ENCODE results near the gene OAF. TPM values are rescaled to one million over a fixed set of nuclear protein-coding genes. Genes with fewer than 3 reads are reported as not detected.
"Not testable (repeated sequence)": the region's sequence is repeated elsewhere in the genome, so short reads cannot be mapped to it uniquely, and the experiment has no call there.

OAF gene
- polyA plus RNA-seq, 3 donors: 27.4 to 33.5 (median 30.0) TPM

DNA sequence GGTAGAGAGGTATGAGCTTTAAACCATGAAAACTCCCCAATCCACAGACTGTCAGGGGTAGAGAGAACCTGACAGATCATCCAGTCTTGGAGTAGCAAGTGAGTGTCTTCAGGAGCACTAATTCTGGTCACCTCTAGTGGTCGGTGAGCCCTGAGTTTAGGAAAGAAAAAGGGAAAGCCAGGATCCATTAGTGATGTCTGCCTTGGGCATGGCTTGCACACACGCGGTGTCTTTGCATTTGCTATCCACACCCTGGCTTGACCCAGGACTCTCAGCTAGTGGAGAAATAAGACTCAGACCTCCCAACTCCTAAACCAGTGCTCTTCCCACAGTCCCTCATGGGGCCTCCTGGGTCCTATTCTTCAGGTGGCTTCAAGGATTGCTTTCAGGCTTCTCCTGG, 48.4 kb downstream of the OAF start:
- no peak for DNase-seq (ENCODE audit: low read depth in 3 of 3, low spot score in 2 of 3)

DNA sequence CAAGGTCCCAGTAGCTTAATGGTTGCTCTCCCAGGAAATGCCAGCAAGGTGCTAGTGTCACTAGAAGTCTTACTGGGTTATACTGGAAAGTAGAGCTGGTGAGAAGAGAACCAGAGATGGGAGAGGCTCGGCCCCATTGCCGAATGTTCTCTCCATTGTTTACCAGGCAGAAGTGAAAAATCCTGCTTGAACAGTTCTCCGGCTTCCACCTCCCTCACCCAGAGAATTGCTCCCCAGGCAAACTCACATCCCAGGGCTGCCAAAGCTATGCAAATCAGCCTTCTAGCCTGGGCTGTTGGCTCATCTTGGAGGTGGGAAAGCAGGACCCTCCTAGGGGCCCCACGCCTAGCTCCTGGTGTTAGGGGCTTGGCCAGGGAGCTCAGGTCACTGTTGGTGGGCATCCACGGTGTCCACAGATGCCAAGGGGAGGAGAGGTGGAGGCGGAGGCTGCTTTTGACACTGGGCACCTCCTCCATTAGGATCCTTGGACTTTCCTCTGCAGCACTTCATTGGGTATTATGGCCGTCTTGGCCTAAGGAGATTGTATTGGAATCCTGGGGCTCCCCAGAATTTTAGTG, 49.2 kb downstream of the OAF start:
- no peak for DNase-seq (ENCODE audit: low read depth in 3 of 3, low spot score in 2 of 3)

DNA sequence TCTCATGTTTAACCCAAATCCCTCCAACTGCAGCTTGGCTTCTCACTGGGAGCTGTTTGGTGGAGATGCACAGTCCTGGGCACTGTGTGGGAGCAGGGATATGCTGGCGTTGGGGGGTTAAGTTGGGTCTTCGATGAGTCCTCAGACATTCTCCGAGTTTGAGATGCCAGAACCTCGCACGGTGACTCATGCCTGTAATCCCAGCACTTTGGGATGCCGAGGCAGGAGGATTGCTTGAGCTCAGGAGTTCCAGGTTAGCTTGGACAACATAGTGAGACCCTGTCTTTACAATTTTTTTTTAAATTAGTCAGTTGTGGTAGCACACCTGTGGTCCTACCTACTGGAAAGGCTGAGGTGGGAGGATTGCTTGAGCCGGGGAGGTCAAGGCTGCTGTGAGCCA, 49.8 kb downstream of the OAF start:
- no peak for DNase-seq (ENCODE audit: low read depth in 3 of 3, low spot score in 2 of 3)

DNA sequence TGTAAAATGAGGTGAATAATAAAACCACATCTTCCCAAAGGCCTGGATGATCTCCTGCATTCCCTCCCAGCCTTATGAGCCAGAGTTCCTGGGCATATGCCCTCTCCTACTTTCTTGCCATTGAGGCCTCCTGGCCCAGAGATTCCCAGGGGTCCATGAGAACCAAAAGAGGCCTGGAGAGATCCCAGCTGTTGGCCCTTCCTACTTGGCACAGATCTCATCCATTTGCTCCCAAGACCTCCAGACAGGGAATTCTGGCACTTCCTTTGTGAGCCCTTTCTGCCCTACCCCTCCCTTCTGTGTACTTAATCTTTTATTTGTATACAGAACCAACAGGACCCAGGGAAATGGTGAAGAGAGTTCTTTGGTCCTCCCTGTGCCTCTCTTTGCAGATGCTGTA, 50.5 kb downstream of the OAF start:
- DNase-seq (ENCODE audit: low read depth in 3 of 3, low spot score in 2 of 3): no peak

DNA sequence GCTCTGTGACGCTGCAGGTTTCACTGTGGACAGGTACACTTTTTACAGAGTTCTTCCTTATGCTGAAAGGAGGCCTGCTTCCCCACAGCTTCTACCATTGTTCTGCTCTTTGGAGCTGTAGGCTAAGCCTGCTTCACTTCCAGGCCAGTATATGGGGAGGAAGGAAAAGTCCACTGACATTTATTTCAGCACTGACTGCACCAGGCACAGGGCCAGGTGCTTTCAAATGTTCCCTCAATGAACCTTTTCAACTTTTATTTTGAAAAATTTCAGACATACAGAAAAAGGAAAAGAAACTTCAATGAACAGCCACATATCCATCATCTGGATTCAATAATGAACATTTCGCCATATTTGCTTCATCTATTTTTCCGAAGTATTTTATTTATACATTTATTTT, 51.1 kb downstream of the OAF start:
- no peak for DNase-seq (ENCODE audit: low read depth in 3 of 3, low spot score in 2 of 3)

DNA sequence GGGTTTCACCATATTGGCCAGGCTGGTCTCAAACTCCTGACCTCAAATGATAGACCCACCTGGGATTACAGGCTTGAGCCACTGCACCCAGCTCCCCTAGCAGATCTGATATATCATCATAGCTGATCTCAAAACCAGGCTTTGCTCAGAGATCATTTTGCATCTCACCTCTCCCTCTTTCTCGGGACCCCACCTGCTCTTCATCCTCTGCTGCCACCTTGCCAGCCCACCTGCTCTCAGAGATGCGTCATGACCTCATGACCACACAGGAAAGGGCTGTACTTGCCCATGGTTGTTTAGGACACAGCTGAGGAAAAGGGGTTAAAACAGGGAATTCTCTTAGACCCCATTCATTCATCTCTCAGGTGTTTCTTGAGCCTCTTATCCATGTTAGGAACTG, 56.5 kb downstream of the OAF start:
- no peak for DNase-seq (ENCODE audit: low read depth in 3 of 3, low spot score in 2 of 3)

DNA sequence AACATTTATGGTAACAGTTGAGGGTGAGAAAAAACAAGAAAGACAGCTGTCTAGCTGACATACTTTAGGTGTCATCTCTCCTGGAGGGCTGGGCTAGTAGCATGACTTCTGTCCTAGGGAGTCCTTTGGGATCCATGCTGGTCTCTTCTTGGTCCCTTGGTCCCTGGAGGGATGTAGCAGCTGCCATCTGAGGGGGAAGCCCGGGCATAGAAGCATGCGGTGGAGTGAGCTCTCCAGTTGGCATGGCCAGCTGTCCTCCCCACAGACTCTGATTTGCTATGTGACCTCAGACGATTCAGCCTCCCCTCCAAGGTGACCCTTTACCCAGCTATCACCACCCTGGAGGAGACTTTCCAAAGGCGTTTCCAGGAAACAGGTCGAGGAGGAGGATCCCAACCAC, 57.9 kb downstream of the OAF start:
- no peak for DNase-seq (ENCODE audit: low read depth in 3 of 3, low spot score in 2 of 3)

DNA sequence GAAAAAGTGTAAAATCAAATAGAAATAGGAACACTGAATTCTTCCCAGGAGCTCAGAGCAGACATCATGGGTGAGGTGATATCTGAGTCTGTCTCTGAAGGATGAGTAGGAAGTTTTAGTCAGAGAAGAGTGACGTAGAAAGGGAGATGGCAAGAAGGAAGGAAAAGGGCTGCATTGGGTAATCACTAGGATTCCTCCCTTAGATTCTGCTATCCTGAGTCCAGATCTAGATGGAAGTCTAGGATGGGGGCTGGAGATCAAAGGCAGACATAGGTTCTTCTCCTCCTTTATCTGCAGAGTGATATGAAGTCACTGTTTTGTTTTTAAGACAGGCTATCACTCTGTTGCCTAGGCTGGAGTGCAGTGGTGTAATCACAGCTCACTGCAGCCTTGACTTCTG, 59.6 kb downstream of the OAF start:
- DNase-seq (ENCODE audit: low read depth in 3 of 3, low spot score in 2 of 3): no peak

DNA sequence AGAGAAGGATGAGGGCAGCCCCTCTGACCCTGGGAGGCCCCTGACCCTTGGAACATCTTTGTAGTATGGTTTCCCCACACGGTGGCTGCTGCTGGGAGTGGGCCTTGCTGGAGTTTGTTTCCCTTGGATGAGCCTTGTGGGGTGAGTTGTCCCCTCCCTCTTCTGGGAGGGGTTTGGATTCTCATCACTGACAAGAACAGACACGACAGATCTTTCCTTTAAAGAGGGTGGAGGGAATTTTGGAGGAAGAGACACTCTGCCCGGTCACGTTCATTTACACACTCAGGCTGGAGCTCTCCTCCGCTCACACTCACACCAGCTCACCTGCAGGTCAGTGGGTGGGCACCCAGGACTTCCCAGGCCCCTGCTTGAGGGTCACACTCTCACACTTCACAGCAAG, 60.8 kb downstream of the OAF start:
- DNase-seq (ENCODE audit: low read depth in 3 of 3, low spot score in 2 of 3): no peak

DNA sequence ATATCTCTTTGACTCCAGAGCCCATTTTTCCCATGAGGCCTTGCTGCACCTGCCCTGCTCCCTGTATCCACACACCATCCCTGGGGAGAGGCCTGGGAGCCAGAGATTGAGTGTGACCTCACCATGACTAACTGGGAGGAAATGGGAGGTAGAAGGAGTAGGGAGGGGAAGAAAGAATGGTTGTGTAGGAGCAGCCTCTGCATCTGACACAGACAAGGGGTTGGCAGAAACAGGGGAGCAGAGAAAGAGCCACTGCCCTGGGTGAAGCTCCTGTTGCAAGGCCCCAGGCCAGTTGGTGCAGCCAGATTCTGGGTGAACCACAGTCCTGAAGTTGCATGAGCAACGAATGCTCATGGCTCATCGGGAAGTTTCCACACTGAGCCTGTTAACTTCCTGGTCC, 61.5 kb downstream of the OAF start:
- DNase-seq (ENCODE audit: low read depth in 3 of 3, low spot score in 2 of 3): no peak

DNA sequence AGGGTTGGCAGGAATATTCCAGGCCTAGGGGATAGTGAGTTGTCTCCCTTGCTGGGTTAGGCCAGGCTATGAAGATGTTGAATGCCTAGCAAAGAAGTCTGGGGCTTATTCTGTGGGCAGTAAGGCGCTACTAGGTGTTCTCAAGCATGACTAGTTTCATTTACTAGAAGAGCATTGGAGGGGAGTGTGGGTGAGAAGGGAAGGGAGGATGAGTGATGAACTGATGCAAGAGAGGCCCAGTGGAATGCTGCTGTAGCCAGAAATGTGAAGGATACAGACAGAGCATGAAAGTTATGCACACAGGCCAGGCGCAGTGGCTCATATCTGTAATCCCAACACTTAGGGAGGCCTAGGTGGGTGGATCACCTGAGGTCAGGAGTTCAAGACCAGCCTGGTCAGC, 62.6 kb downstream of the OAF start:
- no peak for DNase-seq (ENCODE audit: low read depth in 3 of 3, low spot score in 2 of 3)

DNA sequence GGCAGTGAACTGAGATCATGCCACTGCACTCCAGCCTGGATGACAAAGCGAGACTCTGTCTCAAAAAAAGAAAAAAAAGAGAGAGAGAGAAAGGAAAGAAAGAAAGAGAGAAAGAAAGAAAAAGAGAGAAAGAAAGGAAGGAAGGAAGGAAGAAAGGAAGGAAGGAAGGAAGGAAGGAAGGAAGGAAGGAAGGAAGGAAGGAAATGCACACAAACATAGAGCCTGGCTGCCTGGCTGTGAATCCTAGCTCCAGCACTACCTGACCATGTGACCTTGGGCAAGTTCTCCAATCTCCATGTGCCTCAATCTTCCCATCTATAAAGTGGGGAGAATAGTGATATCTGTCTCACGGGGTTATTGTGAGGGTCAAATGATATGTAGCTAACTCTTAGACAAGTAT, 63.1 kb downstream of the OAF start:
- DNase-seq (ENCODE audit: low read depth in 3 of 3, low spot score in 2 of 3): not testable (repeated sequence)

DNA sequence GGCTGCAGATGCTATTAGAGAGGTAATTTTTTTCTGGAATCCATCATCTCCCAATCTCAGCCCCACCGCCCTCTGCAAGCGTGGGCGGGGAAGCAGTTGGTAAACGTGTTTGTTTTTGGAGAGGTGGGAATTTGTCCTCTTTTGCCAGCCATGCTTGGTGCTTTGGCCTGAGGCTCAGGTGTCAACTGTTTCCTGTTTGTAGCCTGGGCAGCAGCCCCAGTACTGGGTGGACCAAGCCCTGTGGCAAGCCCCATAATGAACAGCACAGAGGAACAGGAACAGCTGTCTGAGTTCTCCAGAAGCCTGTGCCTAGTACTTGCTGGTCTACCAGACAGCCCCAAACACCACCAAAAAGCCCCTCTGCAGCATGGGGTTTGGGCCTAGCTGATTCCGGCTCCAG, 68.7 kb downstream of the OAF start:
- DNase-seq (ENCODE audit: low read depth in 3 of 3, low spot score in 2 of 3): no peak

Other genes starting within 250 kb of the OAF start
- gene TRIM29, start 72.9 kb upstream of the OAF start, polyA plus RNA-seq (ENCODE audit: insufficient read length in 3 of 3): 1 to 10 TPM in 2 of 3 donors, under 1 TPM in 1; 0.98 to 1.5 (median 1.0) TPM
- 1 to 10 TPM in 1 of 3 donors, under 1 TPM in 2; 0.35 to 1.2 (median 0.75) TPM for gene POU2F3, start 29.1 kb downstream of the OAF start, polyA plus RNA-seq (ENCODE audit: insufficient read length in 3 of 3)
- 10 to 100 TPM; 11.0 to 12.5 (median 11.6) TPM for gene TLCD5, start 114.3 kb downstream of the OAF start, polyA plus RNA-seq (ENCODE audit: insufficient read length in 3 of 3)
- 100 to 1,000 TPM; 128 to 141 (median 128) TPM for gene ARHGEF12, start 125.4 kb downstream of the OAF start, polyA plus RNA-seq (ENCODE audit: insufficient read length in 3 of 3)

Measured in right renal cortex interstitium (tissue), 3 donors.